Endodermal cell (in vitro differentiated cells): Measurements from ENCODE around the gene TSPO2. TPM values are rescaled to one million over a fixed set of nuclear protein-coding genes. Genes with fewer than 3 reads are reported as not detected.

Experiments
- DNase-seq: peaks from one replicate; pipeline ENCODE4 v3.0.0-alpha.2; 2017
- H3K27ac ChIP-seq: 2 replicates; pipeline ENCODE4 v1.5.1; 2013; ENCODE audit warnings: mild to moderate bottlenecking, low read depth, low read length, moderate library complexity
- H3K27me3 ChIP-seq: 2 replicates; pipeline ENCODE4 v1.6.1; 2013; ENCODE audit warnings: mild to moderate bottlenecking, low read length, moderate library complexity; ENCODE audit not compliant: insufficient read depth, control insufficient read depth, poor library complexity, severe bottlenecking
- H3K36me3 ChIP-seq: 2 replicates; pipeline ENCODE4 v1.7.0; 2013; ENCODE audit warnings: mild to moderate bottlenecking, low read length, moderate library complexity; ENCODE audit not compliant: control insufficient read depth, insufficient read depth
- H3K4me1 ChIP-seq: one replicate; pipeline ENCODE4 v1.7.0; 2013; ENCODE audit warnings: low read length; ENCODE audit not compliant: control insufficient read depth, insufficient read depth
- H3K4me3 ChIP-seq: 2 replicates; pipeline ENCODE4 v1.5.1; 2013; ENCODE audit warnings: mild to moderate bottlenecking, low read length, moderate library complexity
- H3K9ac ChIP-seq: 2 replicates; pipeline ENCODE4 v1.6.1; 2013; ENCODE audit warnings: mild to moderate bottlenecking, low read length, moderate library complexity; ENCODE audit not compliant: poor library complexity, severe bottlenecking; ENCODE audit errors: extremely low read depth
- H3K9me3 ChIP-seq: 2 replicates; pipeline ENCODE4 v1.6.1; 2013; ENCODE audit warnings: mild to moderate bottlenecking, low read length, moderate library complexity; ENCODE audit not compliant: control insufficient read depth
- H3K27ac Mint-ChIP-seq: 2 replicates; pipeline ENCODE4 v1.8.0; 2020; ENCODE audit warnings: mixed read lengths
- H3K27me3 Mint-ChIP-seq: 2 replicates; pipeline ENCODE4 v1.8.0; 2021; ENCODE audit warnings: mild to moderate bottlenecking, mixed read lengths; ENCODE audit not compliant: insufficient read depth
- H3K36me3 Mint-ChIP-seq: 2 replicates; pipeline ENCODE4 v1.8.0; 2020; ENCODE audit warnings: low read depth, mixed read lengths
- H3K4me1 Mint-ChIP-seq: 2 replicates; pipeline ENCODE4 v1.8.0; 2020; ENCODE audit warnings: mixed read lengths
- H3K4me3 Mint-ChIP-seq: 2 replicates; pipeline ENCODE4 v1.8.0; 2020; ENCODE audit warnings: mild to moderate bottlenecking, moderate library complexity, mixed read lengths
- H3K9me3 Mint-ChIP-seq: 2 replicates; pipeline ENCODE4 v1.8.0; 2020; ENCODE audit warnings: mild to moderate bottlenecking, mixed read lengths
- CTCF ChIP-seq: fragments of 200-600 bp; sonication (generic); conservative IDR thresholded peaks from 2 replicates; pipeline ENCODE4 v1.5.0; 2021; ENCODE audit warnings: antibody characterized with exemption, mild to moderate bottlenecking
- WGBS, 2 experiments: methylation state at CpG; one replicate each; pipeline versions ENCODE4 v1.1.5 to v1.1.7; 2013; ENCODE audit warnings: missing lambda C conversion rate in 2 of 2, mixed read lengths in 1 of 2; ENCODE audit not compliant: insufficient coverage in 1 of 2, insufficient read length in 1 of 2; 5-methylcytosine and 5-hydroxymethylcytosine counted together
- total RNA-seq, 2 donors: library from RNA; stranded (reverse); fragmentation: NEBNext Ultra II Directional in 1 of 2; extraction: Animal tissue kit (Norgen Biotek cat#: 25700) in 1 of 2; gene quantifications; 2 replicates in 1 of 2; 3 replicates in 1 of 2; pipeline ENCODE4 v1.2.1, GENCODE V29; 2021

Gene TSPO2
- total RNA-seq, 2 donors from 2014 or later, result not detected

- TF ChIP-seq CTCF, result no peak
- no peak for DNase-seq
- peak within 1 kb of the TSS; percentile 93 for H3K9ac ChIP-seq
- no peaks in the 10 kb centered on the region for H3K9me3 Mint-ChIP-seq
- peak within 1 kb of the TSS; percentile 78 for H3K4me3 Mint-ChIP-seq
- H3K27ac ChIP-seq, result peak within 1 kb of the TSS; percentile 97
- whole genome bisulfite sequencing, 2 experiments, result 0 to 3% methylated on average over 6 to 37 of the region's 37 CpGs
- H3K36me3 ChIP-seq, result peaks cover 28% of the 10 kb centered on the region
- H3K27me3 Mint-ChIP-seq, result no peaks in the 10 kb centered on the region
- peak within 1 kb of the TSS; percentile 98 for H3K4me3 ChIP-seq
- H3K27ac Mint-ChIP-seq, result peak within 1 kb of the TSS; percentile 98
- peaks cover 6% of the 10 kb centered on the region for H3K4me1 ChIP-seq
- H3K4me1 Mint-ChIP-seq, result peaks cover 41% of the 10 kb centered on the region
- H3K36me3 Mint-ChIP-seq, result peaks cover 8% of the 10 kb centered on the region
- H3K27me3 ChIP-seq, result no peaks in the 10 kb centered on the region
- no peaks in the 10 kb centered on the region for H3K9me3 ChIP-seq
Observed at GRCh38 chr6:41072836-41073202, 30.6 kb downstream of the TSPO2 start, which contains the start of gene NFYA. TSS of gene NFYA (plus strand) at chr6:41072974. CDS start at chr6:41079090, 6,116 bp downstream.

GRCh38 chr6:41073203-41073967 is 31.1 kb downstream of the TSPO2 start:
- peak overlapping the region; percentile 78 for H3K4me3 Mint-ChIP-seq
- no peaks in the 10 kb centered on the region for H3K9me3 Mint-ChIP-seq
- no peaks in the 10 kb centered on the region for H3K9me3 ChIP-seq
- peaks cover 23% of the 10 kb centered on the region for H3K36me3 ChIP-seq
- H3K27me3 Mint-ChIP-seq, result no peaks in the 10 kb centered on the region
- 0 to 1% methylated on average over 21 to 74 of the region's 74 CpGs for WGBS, 2 experiments
- peak overlapping the region; percentile 86 for H3K27ac Mint-ChIP-seq
- peaks cover 6% of the 10 kb centered on the region for H3K4me1 ChIP-seq
- peaks cover 7% of the 10 kb centered on the region for H3K36me3 Mint-ChIP-seq
- peak; percentile 93 for DNase-seq
- peak overlapping the region; percentile 93 for H3K9ac ChIP-seq
- peaks cover 45% of the 10 kb centered on the region for H3K4me1 Mint-ChIP-seq
- peak; percentile 74 for TF ChIP-seq CTCF
- no peaks in the 10 kb centered on the region for H3K27me3 ChIP-seq
- H3K27ac ChIP-seq, result peak overlapping the region; percentile 97
- peak overlapping the region; percentile 98 for H3K4me3 ChIP-seq

- H3K4me1 Mint-ChIP-seq, result peaks cover 47% of the 10 kb centered on the region
- H3K9me3 Mint-ChIP-seq, result no peaks in the 10 kb centered on the region
- WGBS, 2 experiments, result 11 to 15% methylated on average over 7 to 11 of the region's 11 CpGs
- H3K36me3 Mint-ChIP-seq, result peaks cover 11% of the 10 kb centered on the region
- DNase-seq, result no peak
- no peak for TF ChIP-seq CTCF
- Histone ChIP-seq H3K27ac (peak overlapping the region; percentile 97), H3K4me3 (peak overlapping the region; percentile 98), H3K27me3 (no peaks in the 10 kb centered on the region), H3K4me1 (peaks cover 9% of the 10 kb centered on the region), H3K9me3 (no peaks in the 10 kb centered on the region), H3K36me3 (peaks cover 24% of the 10 kb centered on the region), H3K9ac (peak overlapping the region; percentile 93)
- no peaks in the 10 kb centered on the region for H3K27me3 Mint-ChIP-seq
- peak overlapping the region; percentile 86 for H3K27ac Mint-ChIP-seq
- peak overlapping the region; percentile 78 for H3K4me3 Mint-ChIP-seq
Observed at GRCh38 chr6:41073968-41074691, 31.9 kb downstream of the TSPO2 start.
